ENCODE data around the gene DLX6.

The DLX6 gene

GRCh38 chr7:96977445-96977844 is 27.9 kb upstream of the DLX6 start:
- DNase-seq (ENCODE audit: extremely low read depth, low read depth): no peak
- TF ChIP-seq, protein P1, sequence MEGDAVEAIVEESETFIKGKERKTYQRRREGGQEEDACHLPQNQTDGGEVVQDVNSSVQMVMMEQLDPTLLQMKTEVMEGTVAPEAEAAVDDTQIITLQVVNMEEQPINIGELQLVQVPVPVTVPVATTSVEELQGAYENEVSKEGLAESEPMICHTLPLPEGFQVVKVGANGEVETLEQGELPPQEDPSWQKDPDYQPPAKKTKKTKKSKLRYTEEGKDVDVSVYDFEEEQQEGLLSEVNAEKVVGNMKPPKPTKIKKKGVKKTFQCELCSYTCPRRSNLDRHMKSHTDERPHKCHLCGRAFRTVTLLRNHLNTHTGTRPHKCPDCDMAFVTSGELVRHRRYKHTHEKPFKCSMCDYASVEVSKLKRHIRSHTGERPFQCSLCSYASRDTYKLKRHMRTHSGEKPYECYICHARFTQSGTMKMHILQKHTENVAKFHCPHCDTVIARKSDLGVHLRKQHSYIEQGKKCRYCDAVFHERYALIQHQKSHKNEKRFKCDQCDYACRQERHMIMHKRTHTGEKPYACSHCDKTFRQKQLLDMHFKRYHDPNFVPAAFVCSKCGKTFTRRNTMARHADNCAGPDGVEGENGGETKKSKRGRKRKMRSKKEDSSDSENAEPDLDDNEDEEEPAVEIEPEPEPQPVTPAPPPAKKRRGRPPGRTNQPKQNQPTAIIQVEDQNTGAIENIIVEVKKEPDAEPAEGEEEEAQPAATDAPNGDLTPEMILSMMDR (IDR thresholded peaks at IDR 0.05; ENCODE audit: low read depth, low read length): no peak

DNA sequence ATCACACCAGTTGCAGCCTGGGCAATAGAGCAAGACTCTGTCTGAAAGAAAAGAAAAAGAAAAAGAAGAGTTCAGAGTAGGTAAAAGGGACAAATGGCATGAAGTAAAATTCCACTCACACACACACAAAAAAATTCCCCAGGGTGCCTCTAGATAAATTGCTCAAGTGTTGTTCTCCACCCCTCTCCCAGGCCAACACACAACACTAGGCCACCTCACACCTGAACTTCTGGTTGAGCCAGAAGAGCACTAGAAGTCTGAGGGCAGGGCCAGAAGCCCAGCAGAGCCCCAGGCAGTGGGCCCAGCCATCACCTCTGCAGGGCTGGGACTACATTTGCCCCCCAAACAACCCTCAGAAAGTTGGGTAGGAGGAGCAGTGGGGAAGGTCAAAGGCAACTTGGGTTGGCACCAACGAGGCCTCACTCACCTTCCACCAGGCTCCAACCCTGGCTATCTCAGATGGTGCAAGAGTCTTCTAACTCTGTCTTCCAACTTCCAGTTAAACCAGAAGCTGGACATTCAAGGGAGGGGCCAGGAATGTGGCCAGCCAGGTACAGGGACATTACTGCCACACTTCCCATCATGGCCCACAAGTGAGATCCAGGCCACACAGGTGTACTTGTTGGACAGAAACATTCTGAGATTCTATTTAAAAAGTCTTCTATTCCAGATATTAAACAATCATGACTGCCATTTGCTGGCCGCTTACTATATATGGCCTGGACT is 25.6 kb upstream of the DLX6 start:
- TF ChIP-seq, protein P1 (IDR thresholded peaks at IDR 0.05; ENCODE audit: low read depth, low read length): no peak
- no peak for DNase-seq (ENCODE audit: extremely low read depth, low read depth)

DNA sequence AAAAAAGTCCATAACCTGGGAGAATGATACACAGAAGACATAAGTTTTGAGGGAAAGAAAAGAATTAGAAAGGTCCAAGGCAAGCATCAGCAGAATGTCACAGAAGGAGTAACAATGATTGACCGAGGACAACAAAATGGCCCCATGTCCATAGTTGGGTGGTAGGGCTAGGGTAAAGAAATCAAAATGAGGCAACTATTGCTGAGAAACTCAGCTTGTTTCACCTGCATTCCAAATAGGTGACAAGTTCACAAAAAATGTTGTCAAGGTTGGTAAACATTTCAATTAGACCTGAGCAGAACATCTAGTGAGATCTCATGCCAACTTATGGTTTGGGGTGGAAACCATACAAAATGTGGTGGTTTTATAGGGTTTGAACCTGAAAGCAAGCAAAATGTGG is 22.8 kb upstream of the DLX6 start:
- DNase-seq (ENCODE audit: extremely low read depth, low read depth): no peak
- TF ChIP-seq, protein P1 (IDR thresholded peaks at IDR 0.05; ENCODE audit: low read depth, low read length): no peak

- no peak for DNase-seq (ENCODE audit: extremely low read depth, low read depth)
- TF ChIP-seq, protein P1 (IDR thresholded peaks at IDR 0.05; ENCODE audit: low read depth, low read length): no peak
Measured at GRCh38 chr7:96985992-96986391, 19.4 kb upstream of the DLX6 start.

GRCh38 chr7:96986901-96987300 is 18.5 kb upstream of the DLX6 start:
- TF ChIP-seq, protein P1 (IDR thresholded peaks at IDR 0.05; ENCODE audit: low read depth, low read length): no peak

GRCh38 chr7:96987719-96988118 is 17.6 kb upstream of the DLX6 start:
- TF ChIP-seq, protein P1 (IDR thresholded peaks at IDR 0.05; ENCODE audit: low read depth, low read length): no peak
- DNase-seq (ENCODE audit: extremely low read depth, low read depth): no peak

More at GRCh38 chr7:96986901-96987300, 18.5 kb upstream of the DLX6 start:
- DNase-seq (ENCODE audit: extremely low read depth, low read depth): no peak

DNA sequence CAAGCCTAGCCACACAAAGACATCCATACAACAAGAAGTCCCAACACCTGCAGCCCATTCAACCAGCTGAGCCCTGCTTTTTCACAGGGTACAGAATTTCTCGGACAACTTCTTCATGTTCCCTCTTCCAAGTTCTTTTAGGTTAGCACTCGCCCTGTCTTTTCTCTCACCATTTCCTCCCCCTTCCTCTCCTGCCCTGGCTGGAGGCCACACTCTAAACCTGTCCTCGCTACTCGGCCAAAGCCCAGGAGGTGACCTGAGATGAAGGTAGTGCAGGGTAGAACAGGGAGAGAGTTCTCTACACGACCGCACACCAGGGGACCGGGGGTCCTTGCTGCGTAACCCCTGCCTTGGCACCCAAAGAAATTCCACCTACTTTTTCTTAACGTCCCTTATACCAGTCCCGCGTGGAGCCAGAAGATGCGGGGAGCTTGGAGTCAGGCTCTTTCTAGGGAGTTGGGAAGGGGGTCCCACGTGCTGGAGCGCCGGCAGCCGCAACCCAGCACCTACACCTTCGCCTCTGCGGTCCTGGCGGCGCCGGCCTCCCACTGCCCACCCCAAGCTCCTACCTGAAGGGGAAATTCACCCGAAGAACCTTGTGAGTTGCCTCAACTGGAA is 16.0 kb upstream of the DLX6 start:
- TF ChIP-seq, protein P1 (IDR thresholded peaks at IDR 0.05; ENCODE audit: low read depth, low read length): no peak
- DNase-seq (ENCODE audit: extremely low read depth, low read depth): no peak

Measured in AG09319 (cell line).